Heart left ventricle (tissue), 13 donors: ENCODE data around the gene DNTT.

Source experiments
- CTCF ChIP-seq, 12 donors: fragments of 200-600 bp; sonication (generic) in 4 of 12; IDR thresholded peaks; one replicate each; pipeline versions ENCODE4 v1.5.0 to v1.8.0; 2018 to 2022; ENCODE audit warnings: antibody characterized with exemption in 12 of 12, mild to moderate bottlenecking in 5 of 12
- POLR2A ChIP-seq, 2 donors: fragments of 450-650 bp; IDR thresholded peaks; one replicate each; pipeline ENCODE4 v1.6.1; 2017; ENCODE audit warnings: antibody characterized with exemption in 2 of 2, mild to moderate bottlenecking in 2 of 2, moderate library complexity in 2 of 2
- donor health status: ischemic (EF 13 %, LVEDD 7.1; RV severe dilation, severe dysfunction).
- donor health status: DM: no; HTN: yes; CAD: no.
- donor health status: DM: no; HTN: no; CAD: no.
- donor health status: ischemic (EF 25% LVEDD 6.9; RV normal size, moderate dysfunction).
- donor health status: ischemic (EF 25% LVEDD 5.7; RV mildly dilated, moderate dysfunction).
- donor health status: ischemic (EF 35%, LVEDD 5.7; RV mildly dilated, moderate dysfunction).
- donor health status: nonischemic (EF 11% LVEDD 7.7; RV severe dilation, severe dysfunction).
- donor health status: DM: yes; HTN: yes; CAD: no.
- donor health status: PGD.
- donor health status: ischemic (EF 29% LVEDD 5.4; RV normal size, mild dysfunction).
- donor health status: nonischemic (EF 23%, LVEDD 6.1; RV moderate dilation, normal function).

GRCh38 chr10:96379758-96380157 lies 75.5 kb downstream of the DNTT start:
- no peak for TF ChIP-seq CTCF (IDR thresholded peaks at IDR 0.05)
- no peak for TF ChIP-seq POLR2A (IDR thresholded peaks at IDR 0.05)
